IMR-90 (cell line): Measurements from ENCODE around the gene ADAMTS18. TPM values are rescaled to one million over a fixed set of nuclear protein-coding genes. Genes with fewer than 3 reads are reported as not detected.

Experiments used
- ATAC-seq: fragments of 200-7000 bp; cut with Tn5 transposase; 2 replicates; pipeline ENCODE4 v1.9.1; 2020; ENCODE audit warnings: low read depth, mild to moderate bottlenecking, moderate library complexity
- BruUV-seq: library from RNA; stranded (reverse); fragments of 400-500 nt; replicated peaks from 2 replicates; lab custom pipeline; 2021; lab: Mats Ljungman, UMichigan
- CTCF ChIA-PET: fragments of 300-600 bp; formaldehyde crosslinking; extraction: SDS; loops from one replicate; lab custom pipeline; 2021; ENCODE audit warnings: antibody characterized with exemption; lab: Yijun Ruan, JAX
- POLR2A ChIA-PET: fragments of 300-600 bp; sonication (Branson Sonifier 250); formaldehyde crosslinking; loops from one replicate; lab custom pipeline; 2022; ENCODE audit warnings: antibody characterized with exemption; ENCODE audit not compliant: unreplicated experiment; lab: Charles Lee
- DNase-seq: peaks from one replicate; pipeline ENCODE4 v3.0.0; 2013
- H2AFZ ChIP-seq: replicated peaks from 2 replicates; pipeline ENCODE3; 2013; ENCODE audit warnings: low read length, mild to moderate bottlenecking; ENCODE audit not compliant: poor library complexity
- H2AK5ac ChIP-seq: 2 replicates; pipeline ENCODE4 v1.6.1; 2013; ENCODE audit warnings: low read depth, low read length, inconsistent platforms
- H2AK9ac ChIP-seq: replicated peaks from 2 replicates; pipeline ENCODE3; 2013; ENCODE audit warnings: mild to moderate bottlenecking, low read depth, low read length, moderate library complexity; ENCODE audit not compliant: poor library complexity
- H2BK120ac ChIP-seq: 2 replicates; pipeline ENCODE4 v1.6.1; 2013; ENCODE audit warnings: low read depth, low read length, inconsistent platforms
- H2BK15ac ChIP-seq: 3 replicates; pipeline ENCODE4 v1.6.1; 2013; ENCODE audit warnings: low read depth, low read length, inconsistent platforms
- H2BK20ac ChIP-seq: 2 replicates; pipeline ENCODE4 v1.6.1; 2013; ENCODE audit warnings: low read depth, mild to moderate bottlenecking, inconsistent platforms, low read length, moderate library complexity
- H2BK5ac ChIP-seq: 2 replicates; pipeline ENCODE4 v1.6.1; 2013; ENCODE audit warnings: mild to moderate bottlenecking, low read depth, low read length, inconsistent platforms; ENCODE audit not compliant: poor library complexity, severe bottlenecking
- H3K14ac ChIP-seq: replicated peaks from 2 replicates; pipeline ENCODE4 v1.6.1; 2013; ENCODE audit warnings: low read depth, low read length, inconsistent platforms
- H3K18ac ChIP-seq: 2 replicates; pipeline ENCODE4 v1.6.1; 2013; ENCODE audit warnings: low read depth, low read length, control low read depth
- H3K23ac ChIP-seq: 2 replicates; pipeline ENCODE4 v1.6.1; 2013; ENCODE audit warnings: low read depth, low read length, inconsistent platforms
- H3K27ac ChIP-seq: 2 replicates; pipeline ENCODE4 v1.5.1; 2013; ENCODE audit warnings: mild to moderate bottlenecking, control low read depth, low read length; ENCODE audit not compliant: insufficient read depth
- H3K27me3 ChIP-seq: 2 replicates; pipeline ENCODE4 v1.6.1; 2013; ENCODE audit warnings: low read length; ENCODE audit not compliant: control insufficient read depth, insufficient read depth
- H3K36me3 ChIP-seq: 2 replicates; pipeline ENCODE4 v1.6.1; 2013; ENCODE audit warnings: low read length, mixed read lengths; ENCODE audit not compliant: control insufficient read depth, insufficient read depth
- H3K4ac ChIP-seq: 2 replicates; pipeline ENCODE4 v1.6.1; 2013; ENCODE audit warnings: low read depth, low read length, inconsistent platforms
- H3K4me1 ChIP-seq: 2 replicates; pipeline ENCODE4 v1.6.1; 2013; ENCODE audit warnings: low read length, mixed read lengths; ENCODE audit not compliant: control insufficient read depth, insufficient read depth
- H3K4me2 ChIP-seq: 2 replicates; pipeline ENCODE4 v1.6.1; 2013; ENCODE audit warnings: low read depth, mild to moderate bottlenecking, control low read depth, low read length, moderate library complexity
- H3K4me3 ChIP-seq: 2 replicates; pipeline ENCODE4 v1.5.1; 2013; ENCODE audit warnings: low read depth, mild to moderate bottlenecking, control low read depth, low read length, moderate library complexity; ENCODE audit not compliant: insufficient read depth
- H3K56ac ChIP-seq: 2 replicates; pipeline ENCODE4 v1.6.1; 2013; ENCODE audit warnings: low read length, inconsistent platforms; ENCODE audit not compliant: insufficient read depth; ENCODE audit errors: extremely low read depth
- H3K79me1 ChIP-seq, 2 experiments: 2 replicates each; pipeline ENCODE4 v1.6.1; 2013; ENCODE audit warnings: low read length in 2 of 2, inconsistent platforms in 1 of 2, low read depth in 1 of 2
- H3K9ac ChIP-seq: 2 replicates; pipeline ENCODE4 v1.6.1; 2013; ENCODE audit warnings: low read depth, low read length, control low read depth
- H3K9me1 ChIP-seq: 2 replicates; pipeline ENCODE4 v1.6.1; 2013; ENCODE audit warnings: low read length, inconsistent platforms; ENCODE audit not compliant: insufficient read depth
- H3K9me3 ChIP-seq: 2 replicates; pipeline ENCODE4 v1.6.1; 2013; ENCODE audit warnings: low read length; ENCODE audit not compliant: control insufficient read depth, insufficient read depth
- H4K20me1 ChIP-seq: 2 replicates; pipeline ENCODE4 v1.6.1; 2013; ENCODE audit warnings: low read length, inconsistent platforms; ENCODE audit not compliant: insufficient read depth
- H4K5ac ChIP-seq: 2 replicates; pipeline ENCODE4 v1.6.1; 2013; ENCODE audit warnings: mild to moderate bottlenecking, low read depth, low read length, control low read depth
- H4K8ac ChIP-seq, 2 experiments: 2 replicates each; pipeline ENCODE4 v1.6.1; 2013; ENCODE audit warnings: low read depth in 2 of 2, low read length in 2 of 2, control low read depth in 1 of 2, inconsistent platforms in 1 of 2
- H4K91ac ChIP-seq: 2 replicates; pipeline ENCODE4 v1.6.1; 2013; ENCODE audit warnings: low read depth, low read length, inconsistent platforms; ENCODE audit not compliant: insufficient read depth
- BHLHE40 ChIP-seq: fragments of 150-350 bp; IDR thresholded peaks from 2 replicates; pipeline ENCODE4 v1.6.1; 2016; ENCODE audit warnings: mild to moderate bottlenecking, low read depth, low read length
- CEBPB ChIP-seq: IDR thresholded peaks from 2 replicates; pipeline ENCODE4 v1.6.1; 2012; ENCODE audit warnings: low read depth, low read length, improper control_type of control experiment
- CHD1 ChIP-seq: IDR thresholded peaks from 2 replicates; pipeline ENCODE4 v1.6.1; 2012; ENCODE audit warnings: low read depth, low read length, improper control_type of control experiment
- CTCF ChIP-seq: conservative IDR thresholded peaks from 2 replicates; pipeline ENCODE4 v1.5.1; 2012; ENCODE audit warnings: mild to moderate bottlenecking, low read depth, low read length, improper control_type of control experiment
- ELK1 ChIP-seq: fragments of 150-350 bp; IDR thresholded peaks from 2 replicates; pipeline ENCODE4 v1.6.1; 2016; ENCODE audit warnings: low read depth, mild to moderate bottlenecking, low read length, moderate library complexity, borderline replicate concordance
- FOS ChIP-seq: fragments of 150-350 bp; IDR thresholded peaks from 2 replicates; pipeline ENCODE4 v1.6.1; 2016; ENCODE audit warnings: low read depth, low read length
- MAFK ChIP-seq: IDR thresholded peaks from 2 replicates; pipeline ENCODE4 v1.6.1; 2012; ENCODE audit warnings: low read depth, low read length, improper control_type of control experiment
- MAZ ChIP-seq: IDR thresholded peaks from 2 replicates; pipeline ENCODE4 v1.6.1; 2012; ENCODE audit warnings: low read depth, mild to moderate bottlenecking, low read length, improper control_type of control experiment, moderate library complexity, borderline replicate concordance
- MXI1 ChIP-seq: IDR thresholded peaks from 2 replicates; pipeline ENCODE4 v1.6.1; 2012; ENCODE audit warnings: low read depth, mild to moderate bottlenecking, low read length, moderate library complexity, borderline replicate concordance
- NFE2L2 ChIP-seq: fragments of 150-350 bp; IDR thresholded peaks from 2 replicates; pipeline ENCODE4 v1.6.1; 2016; ENCODE audit warnings: low read depth, mild to moderate bottlenecking, low read length
- POLR2A ChIP-seq: IDR thresholded peaks from 2 replicates; pipeline ENCODE4 v1.6.1; 2012; ENCODE audit warnings: mild to moderate bottlenecking, low read depth, low read length
- RAD21 ChIP-seq: IDR thresholded peaks from 2 replicates; pipeline ENCODE4 v1.6.1; 2012; ENCODE audit warnings: low read length, improper control_type of control experiment
- RCOR1 ChIP-seq: IDR thresholded peaks from 2 replicates; pipeline ENCODE4 v1.6.1; 2012; ENCODE audit warnings: mild to moderate bottlenecking, low read length, improper control_type of control experiment; ENCODE audit not compliant: insufficient replicate concordance
- RFX5 ChIP-seq: IDR thresholded peaks from 2 replicates; pipeline ENCODE4 v1.8.0; 2012; ENCODE audit warnings: low read depth, mild to moderate bottlenecking, low read length, moderate library complexity
- SMC3 ChIP-seq: fragments of 150-350 bp; IDR thresholded peaks from 2 replicates; pipeline ENCODE4 v1.6.1; 2016; ENCODE audit warnings: low read depth, mild to moderate bottlenecking, antibody characterized with exemption, low read length, moderate library complexity
- WGBS, 2 experiments: methylation state at CpG; one replicate each; pipeline versions ENCODE4 v1.1.5 to v1.1.7; 2013; ENCODE audit warnings: missing lambda C conversion rate in 2 of 2; ENCODE audit not compliant: insufficient read length in 1 of 2; ENCODE audit errors: extremely low coverage in 2 of 2; 5-methylcytosine and 5-hydroxymethylcytosine counted together
- dilution Hi-C: fragments of 300-500 bp; cut with HindIII; formaldehyde crosslinking; loops from one replicate; pipeline ENCODE4 v1.14.3; 2018; ENCODE audit warnings: low sequenced_read_pairs; ENCODE audit not compliant: unreplicated experiment
- in situ Hi-C: fragments of 300-500 bp; cut with MboI; formaldehyde crosslinking; loops from 3 replicates; pipeline ENCODE4 v1.14.3; 2019; ENCODE audit warnings: low sequenced_read_pairs, inconsistent platforms, mixed read lengths
- intact Hi-C: fragments of 100-400 bp; cut with micrococcal nuclease; formaldehyde crosslinking; loops from 2 replicates; pipeline ENCODE4 v1.10.0; 2022
- polyA plus RNA-seq, 3 experiments: library from polyadenylated mRNA; depleted of rRNA; stranded (reverse); fragments of >200 nt; gene quantifications; 2 replicates each; pipeline ENCODE4 v1.2.3, GENCODE V29; 2012; ENCODE audit warnings: low replicate concordance in 1 of 3
- total RNA-seq: library from RNA; depleted of rRNA; stranded (reverse); fragments of >200 nt; gene quantifications from 2 replicates; pipeline ENCODE4 v1.2.3, GENCODE V29; 2012
- TF ChIP-seq, protein P1 (sequence below): fragments of 150-350 bp; IDR thresholded peaks from 2 replicates; pipeline ENCODE4 v1.6.1; 2017; ENCODE audit warnings: mild to moderate bottlenecking, antibody characterized with exemption, low read length, low read depth

ADAMTS18 gene
- total and polyA plus RNA-seq, 2 of the 4 experiments (the other 2 are of a cell fraction) = not detected

DNA sequence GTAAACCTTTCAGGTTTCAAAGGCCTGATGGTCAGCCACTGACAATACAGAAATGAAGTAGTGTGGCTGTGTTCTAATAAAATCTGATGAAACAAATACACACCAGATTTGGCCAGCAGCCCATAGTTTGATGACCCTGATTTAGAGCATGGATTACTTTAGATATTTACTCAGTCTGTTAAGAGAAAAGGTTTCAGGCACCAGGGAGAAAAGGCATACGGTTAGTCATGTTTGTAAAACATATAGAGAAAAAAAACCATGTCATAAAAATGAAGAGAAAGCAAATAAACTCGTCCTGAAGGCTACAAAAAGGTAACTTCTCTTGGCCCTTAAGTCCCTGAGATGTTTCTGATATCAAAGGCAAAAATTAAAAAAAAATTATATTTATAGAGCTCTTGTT, 112.1 kb downstream of the ADAMTS18 start:
- intact Hi-C loops = no loop called here
- Histone ChIP-seq H3K4me1 (no peaks in the 10 kb centered on the region), H3K9me1 (no peaks in the 10 kb centered on the region), H2AFZ (no peak overlapping the region), H4K5ac (no peak overlapping the region), H3K36me3 (no peaks in the 10 kb centered on the region), H3K4me3 (no peak overlapping the region), H3K9me3 (no peaks in the 10 kb centered on the region), H4K8ac (no peak overlapping the region), H2BK5ac (no peak overlapping the region), H2AK5ac (no peak overlapping the region), H3K14ac (no peak overlapping the region), H3K18ac (no peak overlapping the region), H3K23ac (no peak overlapping the region), H3K4ac (no peak overlapping the region), H2AK9ac (no peak overlapping the region), H3K9ac (no peak overlapping the region), H4K20me1 (no peaks in the 10 kb centered on the region), H3K27me3 (no peaks in the 10 kb centered on the region), H2BK20ac (no peak overlapping the region), H2BK120ac (no peak overlapping the region), H4K91ac (no peak overlapping the region), H3K79me1 (no peaks in the 10 kb centered on the region), H3K56ac (no peak overlapping the region), H2BK15ac (no peak overlapping the region), H3K27ac (no peak overlapping the region), H3K4me2 (no peak overlapping the region)
- TF ChIP-seq SMC3 (no peak), POLR2A (no peak), MXI1 (no peak), CHD1 (no peak), RCOR1 (no peak), BHLHE40 (no peak), ELK1 (no peak), MAZ (no peak), RFX5 (no peak), NFE2L2 (no peak), RAD21 (no peak), CEBPB (no peak), MAFK (no peak), CTCF (no peak), FOS (no peak)
- TF ChIP-seq, protein P1, sequence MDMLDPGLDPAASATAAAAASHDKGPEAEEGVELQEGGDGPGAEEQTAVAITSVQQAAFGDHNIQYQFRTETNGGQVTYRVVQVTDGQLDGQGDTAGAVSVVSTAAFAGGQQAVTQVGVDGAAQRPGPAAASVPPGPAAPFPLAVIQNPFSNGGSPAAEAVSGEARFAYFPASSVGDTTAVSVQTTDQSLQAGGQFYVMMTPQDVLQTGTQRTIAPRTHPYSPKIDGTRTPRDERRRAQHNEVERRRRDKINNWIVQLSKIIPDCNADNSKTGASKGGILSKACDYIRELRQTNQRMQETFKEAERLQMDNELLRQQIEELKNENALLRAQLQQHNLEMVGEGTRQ = no peak
- ChIA-PET CTCF (no interaction called here), POLR2A (no interaction called here)
- in situ Hi-C loops = no loop called here
- dilution Hi-C loops = no loop called here
- DNase-seq (no peak), ATAC-seq (no peak)
- WGBS, 2 experiments = no CpG with 5 or more reads among the region's 2 CpGs
- no TSS peak for BruUV-seq
